Amygdala (tissue), 56 donors: Measurements from ENCODE around the gene MCF2L2.

Experiments
- DNase-seq, 56 donors: peaks; one replicate each; lab custom pipeline; 2025; lab: John Stamatoyannopoulos, UW

The MCF2L2 gene

GRCh38 chr3:183214277-183214612, 214.2 kb downstream of the MCF2L2 start:
- no peak for DNase-seq

DNA sequence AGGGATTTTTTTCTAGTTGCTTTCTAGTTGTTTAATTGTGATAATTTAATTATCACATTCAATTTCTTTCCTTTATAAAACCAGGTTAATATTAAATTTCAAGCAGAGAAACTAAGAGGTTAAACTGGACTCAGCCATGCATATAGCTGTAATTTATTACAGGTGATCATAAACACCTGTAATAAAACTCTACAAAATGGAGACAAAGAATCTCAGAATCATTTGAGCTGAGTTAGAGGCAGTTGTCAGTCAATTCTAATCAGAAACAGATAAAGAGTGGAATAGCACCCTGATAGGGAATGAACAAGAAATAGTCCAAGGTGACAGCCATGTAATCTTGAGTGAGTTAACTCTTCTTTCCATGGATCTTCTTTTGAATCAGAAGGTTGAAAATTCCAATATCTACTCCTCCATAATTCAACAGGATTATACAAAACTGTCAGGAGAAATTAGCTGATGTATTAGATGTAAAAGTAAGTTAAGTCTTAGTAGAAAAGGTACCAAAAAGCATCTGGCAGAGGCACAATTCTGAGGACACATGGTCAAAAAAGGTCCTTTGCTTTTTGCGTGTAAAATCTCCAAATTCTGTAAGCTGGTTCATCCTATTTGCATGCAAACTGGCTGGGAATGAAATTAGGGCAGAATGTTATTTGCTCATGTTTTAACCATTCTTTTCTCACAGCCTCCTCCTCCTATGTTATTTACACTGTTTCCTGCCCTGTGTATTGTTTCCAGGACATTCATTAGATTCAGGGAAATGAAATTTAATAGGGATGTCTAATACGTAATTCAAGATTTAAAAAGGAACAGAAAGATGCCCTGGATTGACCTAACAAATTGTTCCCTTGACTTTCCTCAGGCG, 214.8 kb downstream of the MCF2L2 start:
- DNase-seq = no peak

DNA sequence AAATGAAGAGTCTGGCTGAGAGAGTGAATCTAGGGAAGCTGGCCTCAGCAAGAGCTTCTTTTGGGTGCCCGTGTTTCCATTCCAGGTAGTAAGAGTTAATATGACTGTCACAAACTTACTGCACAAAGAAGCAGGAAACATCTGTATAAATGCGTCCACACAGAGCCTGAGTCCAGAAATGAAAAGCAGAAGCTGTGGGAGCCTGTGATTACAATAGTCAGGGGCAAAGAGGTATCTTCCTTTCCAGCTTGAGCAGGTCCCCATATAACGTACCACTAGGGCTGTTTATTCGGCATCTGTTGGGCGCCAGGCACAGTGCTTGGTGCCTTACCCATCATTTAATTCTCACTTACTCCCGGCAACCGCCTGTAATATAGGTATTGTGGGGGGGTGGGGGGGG, 215.9 kb downstream of the MCF2L2 start:
- peak in 7 of 56 donors; percentile 3 to 51 (median 24) for DNase-seq

- no peak for DNase-seq
Measured at GRCh38 chr3:183212096-183212495, 216.3 kb downstream of the MCF2L2 start.

DNA sequence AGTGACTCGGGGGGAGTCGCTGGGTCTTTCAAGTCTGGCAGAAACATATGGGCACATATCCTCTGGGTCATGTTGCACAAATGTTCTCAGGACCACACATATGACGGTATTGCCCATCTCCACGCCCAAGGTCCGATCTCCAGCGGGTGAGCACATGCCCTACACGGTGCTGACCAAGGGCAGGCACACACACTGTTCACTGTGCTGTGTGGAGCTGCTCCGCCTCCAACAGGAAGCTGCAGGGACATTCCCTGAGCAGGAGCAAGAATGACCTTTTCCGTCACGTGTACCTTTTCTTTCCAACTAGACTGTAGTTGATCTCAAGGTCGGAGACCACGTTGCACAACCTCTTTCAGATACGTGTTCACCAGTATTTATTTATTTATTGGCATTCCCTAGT, 217.1 kb downstream of the MCF2L2 start:
- DNase-seq = peak in 7 of 56 donors; percentile 2 to 39 (median 14)

GRCh38 chr3:183210862-183211341, 217.5 kb downstream of the MCF2L2 start:
- DNase-seq = peak in 2 of 56 donors; percentile 14 to 35

DNA sequence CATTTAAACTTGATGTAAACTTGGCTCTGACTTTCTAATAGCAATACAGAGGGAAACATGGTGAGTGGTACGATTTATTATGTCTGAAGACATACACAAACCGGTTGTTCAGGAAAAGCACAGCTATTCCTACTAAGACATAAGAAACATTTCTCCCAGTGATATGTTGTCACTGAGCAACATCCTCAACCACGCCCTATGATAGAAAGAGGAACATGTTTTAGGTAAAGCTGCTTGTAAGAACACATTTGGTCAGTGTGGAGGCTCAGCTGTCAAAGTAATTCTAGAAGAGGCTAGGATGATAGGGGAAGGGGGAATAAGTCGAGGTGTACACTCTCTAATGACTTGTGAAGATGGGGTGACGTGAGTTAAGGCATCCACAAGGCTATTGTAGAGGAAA, 218.1 kb downstream of the MCF2L2 start:
- no peak for DNase-seq

DNA sequence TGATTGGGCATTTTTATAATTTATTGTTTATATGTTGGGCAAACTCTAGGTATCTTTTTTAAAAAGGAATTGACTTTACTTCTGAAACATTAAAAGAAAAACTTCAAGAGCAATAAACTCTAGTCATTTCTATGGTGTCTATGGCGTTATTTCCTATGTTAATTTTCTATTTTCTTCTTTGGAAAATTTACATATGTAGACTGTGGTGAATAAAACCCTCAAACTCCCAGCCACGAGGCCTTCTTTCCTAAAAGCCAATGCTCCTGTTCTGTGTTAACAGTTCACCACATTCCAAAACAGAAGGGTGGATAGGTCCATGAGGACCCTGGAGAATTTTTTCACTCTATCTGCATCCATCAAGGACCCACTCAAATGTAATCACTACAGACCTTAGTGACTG, 219.6 kb downstream of the MCF2L2 start:
- no peak for DNase-seq

GRCh38 chr3:183208260-183208659, 220.2 kb downstream of the MCF2L2 start:
- no peak for DNase-seq

GRCh38 chr3:183203670-183204069, 224.7 kb downstream of the MCF2L2 start:
- DNase-seq = no peak

DNA sequence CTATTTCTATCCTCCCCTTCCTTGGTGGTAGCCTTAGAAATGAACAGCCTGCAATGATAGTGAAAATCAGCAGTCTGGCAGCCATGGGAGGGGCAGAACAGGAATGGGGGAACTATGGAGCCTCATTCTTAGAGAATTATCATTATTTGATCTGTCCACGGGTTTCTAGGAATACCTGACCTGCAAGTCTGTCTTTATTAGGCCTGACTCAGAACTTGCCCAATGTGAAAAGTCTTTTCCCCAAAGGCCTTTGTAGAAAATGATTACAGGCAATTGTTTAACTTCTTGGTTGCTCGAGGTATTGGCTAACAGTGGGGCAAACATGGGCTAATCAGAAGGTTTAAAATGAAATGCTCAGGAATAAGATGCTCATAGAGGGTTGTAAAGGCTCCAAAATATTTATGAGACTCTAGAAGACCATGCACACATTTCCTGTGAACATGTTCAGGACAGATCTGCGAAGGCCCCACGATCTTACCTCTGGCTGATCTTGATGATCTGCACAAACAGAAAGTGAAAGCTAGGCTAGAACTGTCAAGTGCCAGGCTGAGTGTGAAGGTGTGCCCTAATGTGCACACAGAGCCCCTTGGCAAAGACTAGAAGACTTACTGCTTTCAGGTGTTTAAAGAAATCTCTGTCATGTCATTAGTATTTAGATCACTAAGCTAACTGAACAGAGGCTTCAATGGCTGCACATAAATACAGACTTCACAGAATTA, 226.3 kb downstream of the MCF2L2 start:
- DNase-seq = no peak

GRCh38 chr3:183198939-183199338, 229.5 kb downstream of the MCF2L2 start:
- DNase-seq = no peak

- no peak for DNase-seq
Measured at GRCh38 chr3:183197734-183198133, 230.7 kb downstream of the MCF2L2 start.

DNA sequence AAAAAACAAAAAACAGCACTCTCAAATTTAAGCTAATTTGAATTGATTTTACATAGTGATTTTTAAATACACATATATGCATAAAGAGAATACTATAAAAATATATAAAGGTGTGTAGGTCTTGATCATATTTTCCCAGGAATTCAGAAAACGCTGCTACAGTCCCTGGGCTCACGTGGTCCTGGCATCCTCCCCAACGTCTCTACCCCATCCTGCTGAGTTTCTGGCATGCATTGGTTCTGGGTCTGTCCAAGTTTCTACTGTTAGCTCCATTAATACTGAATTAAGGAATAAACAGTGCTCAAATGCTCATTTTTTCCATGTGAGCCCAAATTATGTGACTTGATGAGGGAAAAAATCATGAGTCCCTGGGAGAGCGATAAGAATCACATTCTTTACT, 233.2 kb downstream of the MCF2L2 start:
- DNase-seq = no peak

GRCh38 chr3:183193762-183194689, 234.4 kb downstream of the MCF2L2 start:
- no peak for DNase-seq

DNA sequence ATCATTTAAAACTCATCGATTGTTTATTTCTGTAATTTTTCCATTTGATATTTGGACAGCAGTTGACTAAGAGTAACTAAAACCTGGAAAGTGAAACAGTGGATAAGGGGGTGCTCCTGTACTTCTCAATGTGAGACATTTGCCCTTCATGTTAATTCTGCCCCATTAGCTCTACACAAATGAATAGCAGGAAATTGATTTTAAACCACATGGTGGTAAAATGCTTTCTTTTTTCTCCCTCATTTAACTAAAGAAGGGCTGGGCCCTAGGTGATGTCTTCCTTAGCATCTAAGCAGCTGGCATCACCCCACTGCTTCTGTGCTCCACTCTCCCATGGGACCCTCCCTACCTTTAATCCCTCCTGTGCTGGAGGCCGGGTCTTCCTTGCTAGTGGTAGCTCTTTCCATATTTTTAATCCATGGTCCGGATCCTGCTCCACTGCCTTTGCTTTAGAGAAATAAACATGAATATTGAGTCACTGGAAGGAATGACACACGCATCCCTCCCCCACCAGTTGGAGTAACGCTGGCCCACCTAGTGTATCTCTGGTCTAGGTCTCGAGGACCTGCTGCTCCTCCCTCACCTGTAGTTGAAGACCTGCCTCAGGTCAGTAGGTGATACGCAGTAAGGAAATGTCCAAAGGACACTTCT, 235.6 kb downstream of the MCF2L2 start:
- DNase-seq = no peak

DNA sequence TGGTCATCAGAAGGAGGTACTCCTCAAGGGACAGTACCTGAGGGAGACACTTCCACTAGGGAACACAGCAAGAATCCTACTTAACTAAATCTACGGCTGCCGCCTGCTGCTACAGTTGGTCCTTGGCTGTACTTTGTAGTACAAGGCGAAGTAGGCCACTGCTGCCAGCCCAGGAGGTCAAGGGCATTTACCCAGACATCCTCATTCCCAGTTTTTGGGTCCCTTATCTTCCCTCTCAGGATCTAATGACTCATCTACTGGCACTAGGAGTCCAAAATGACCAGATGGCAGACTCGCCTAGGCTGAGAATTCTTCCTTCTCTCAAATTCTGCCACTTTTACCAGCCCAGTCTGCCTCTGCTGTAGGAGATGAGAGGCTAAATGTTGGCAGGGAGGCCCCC, 238.8 kb downstream of the MCF2L2 start:
- no peak for DNase-seq

- DNase-seq = peak in 17 of 56 donors; percentile 11 to 60 (median 26)
Measured at GRCh38 chr3:183188895-183189462, 239.4 kb downstream of the MCF2L2 start.

GRCh38 chr3:183185696-183186095, 242.7 kb downstream of the MCF2L2 start:
- DNase-seq = no peak
